Measurements from ENCODE around the gene MAN1A1.
A peak's percentile ranks its signal among the peaks of the same experiment; 100 is the strongest.
"Not testable (repeated sequence)": the region's sequence is repeated elsewhere in the genome, so short reads cannot be mapped to it uniquely, and the experiment has no call there.

MAN1A1 gene

DNA sequence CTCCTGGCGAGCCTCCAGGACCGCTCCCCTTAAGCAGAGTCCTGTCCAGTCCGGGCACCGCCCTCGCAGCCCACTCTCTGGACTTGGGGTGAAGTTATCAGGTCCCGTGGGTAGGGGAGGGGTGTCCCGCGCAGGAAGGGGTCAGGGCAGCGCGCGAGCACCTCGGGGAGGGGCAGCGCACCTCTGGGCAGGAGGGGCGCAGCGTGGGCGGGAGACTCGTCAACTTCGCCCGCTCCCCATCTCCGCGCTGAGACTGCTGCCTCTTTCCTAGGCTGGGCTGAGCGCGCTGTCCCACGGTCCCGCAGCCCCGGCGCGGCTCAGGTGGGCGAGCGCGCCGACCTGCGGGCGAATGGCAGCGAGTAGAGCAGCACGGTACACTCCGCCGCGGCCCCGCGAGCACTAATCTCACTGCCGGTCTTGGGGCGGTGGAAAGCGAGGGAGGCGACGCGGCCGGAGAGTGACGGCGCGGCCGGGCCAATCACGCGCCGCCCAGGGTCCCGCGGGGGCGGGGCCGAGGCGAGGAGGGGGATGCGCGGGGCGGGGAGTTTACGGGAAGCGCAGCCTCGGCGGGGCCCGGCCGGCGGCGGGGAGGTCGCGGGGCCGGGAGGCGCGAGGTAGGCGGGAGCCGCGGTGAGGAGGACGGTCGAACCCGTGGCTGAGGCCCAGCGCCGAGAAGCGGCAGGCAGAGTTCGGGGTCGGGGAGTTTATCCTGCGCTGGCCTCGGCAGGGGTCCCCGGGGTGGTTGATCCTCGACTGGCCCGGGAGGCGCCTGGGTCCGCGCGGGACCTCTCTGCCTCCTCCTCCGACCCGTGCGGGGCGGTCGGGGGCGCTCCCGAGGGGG is at the start of gene MAN1A1:
TSS of gene MAN1A1 (minus strand) at position 401 of the 841 bp plus-strand sequence. CDS start 696 bp downstream, outside the sequence.
- DNase-seq (ENCODE audit: low read depth in 1 of 2, low spot score in 1 of 2): peak; percentile 71 to 84

DNA sequence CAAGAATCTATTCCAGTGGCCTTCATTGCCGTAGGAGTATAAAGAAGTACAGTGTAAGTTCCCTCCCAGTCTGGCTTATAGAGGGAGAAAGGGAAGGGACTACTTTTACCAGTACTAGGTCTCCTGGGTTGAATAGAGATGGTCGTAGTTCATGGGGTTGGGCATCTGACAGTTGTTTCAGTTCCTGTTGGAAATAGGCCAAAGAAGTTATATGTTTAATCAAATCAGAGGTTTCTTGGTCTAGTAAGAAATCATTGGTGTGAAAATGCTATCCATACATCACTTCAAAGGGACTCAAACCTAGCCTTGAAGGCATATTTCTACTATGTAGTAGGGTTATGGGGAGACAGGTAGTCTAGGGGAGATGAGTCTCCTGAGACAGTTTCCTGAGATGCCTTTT is 45.6 kb upstream of the MAN1A1 start:
- DNase-seq (ENCODE audit: low read depth in 1 of 2, low spot score in 1 of 2): no peak

DNA sequence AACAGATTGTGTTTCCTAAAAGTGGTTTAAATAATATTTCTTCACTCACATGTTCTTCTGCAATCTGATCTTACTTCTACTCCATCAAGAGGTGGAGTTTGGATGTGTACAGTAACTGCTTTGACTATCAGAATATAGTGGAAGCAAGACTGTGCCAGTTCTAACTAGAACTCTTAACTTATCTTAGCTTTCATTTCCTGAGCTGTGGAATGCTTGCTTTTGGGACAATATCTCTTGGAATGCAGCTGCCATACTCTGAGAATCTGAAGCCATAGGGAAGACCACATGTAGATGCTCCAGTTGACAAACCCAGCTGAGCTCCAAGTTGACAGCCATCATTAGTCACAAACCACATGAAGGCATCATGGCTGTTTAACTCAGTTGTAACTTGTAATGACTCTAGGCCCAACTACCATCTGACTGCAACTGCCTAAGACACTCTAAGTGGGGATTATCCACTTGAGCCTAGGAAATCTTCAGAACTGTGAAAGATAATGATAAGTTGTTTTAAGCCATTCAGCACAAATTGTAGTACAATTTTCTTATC is 40.8 kb upstream of the MAN1A1 start:
- DNase-seq (ENCODE audit: low read depth in 1 of 2, low spot score in 1 of 2): no peak

DNA sequence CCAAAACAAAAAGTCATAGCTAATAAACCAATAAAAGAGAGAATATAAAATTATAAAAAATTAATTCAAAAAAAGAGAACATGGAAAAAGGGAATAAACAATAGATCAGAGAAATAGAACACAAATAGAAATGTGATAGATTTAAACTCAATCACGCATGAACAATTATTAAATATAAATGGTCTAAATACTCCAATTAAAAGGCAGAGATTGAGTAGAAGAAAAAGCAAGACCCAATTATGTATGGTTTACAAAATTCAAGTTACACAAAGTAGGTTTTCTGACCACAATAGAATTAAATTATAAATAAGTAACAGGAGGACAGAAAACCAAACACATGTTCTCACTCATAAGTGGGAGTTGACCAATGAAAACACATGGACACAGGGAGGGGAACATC is 36.4 kb upstream of the MAN1A1 start:
- DNase-seq (ENCODE audit: low read depth in 1 of 2, low spot score in 1 of 2): no peak

DNA sequence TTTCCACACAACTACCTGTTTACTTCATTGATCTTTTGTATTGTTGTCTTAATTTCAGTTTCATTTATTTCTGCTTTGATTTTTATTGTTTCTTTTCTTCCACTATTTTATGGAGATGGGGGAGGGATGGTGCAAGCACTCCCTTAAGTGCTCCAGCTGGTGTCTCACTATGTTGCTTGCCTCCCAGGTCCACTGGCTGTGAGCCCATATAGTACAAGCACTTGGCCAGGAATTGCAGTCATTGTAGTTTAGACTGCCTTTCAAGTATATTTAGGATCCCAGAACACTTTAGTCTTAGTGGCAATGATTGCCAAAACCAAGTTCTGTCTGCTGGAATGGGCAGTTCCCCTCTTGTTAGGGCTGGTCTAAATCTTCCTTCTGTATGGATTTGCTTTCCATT is 34.9 kb upstream of the MAN1A1 start:
- no peak for DNase-seq (ENCODE audit: low read depth in 1 of 2, low spot score in 1 of 2)

DNA sequence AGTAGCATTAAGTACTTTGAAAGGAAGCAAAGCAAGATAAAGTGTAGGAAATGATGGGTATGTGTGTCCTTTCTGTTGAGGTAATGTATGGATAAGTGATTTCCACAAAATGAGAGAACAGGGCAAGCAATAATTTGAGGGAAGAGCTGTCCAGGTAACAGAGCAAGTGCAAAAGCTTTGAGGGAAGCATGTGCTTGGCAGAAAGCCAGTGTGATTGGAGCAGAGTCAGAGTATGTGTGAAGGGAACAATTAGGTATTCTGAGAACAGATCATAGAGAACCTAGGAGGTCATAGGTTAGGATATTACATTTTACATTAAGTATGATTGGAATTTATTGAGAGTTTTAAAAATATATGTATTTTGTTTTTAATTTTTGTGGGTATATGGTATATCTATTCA is 30.2 kb upstream of the MAN1A1 start:
- no peak for DNase-seq (ENCODE audit: low read depth in 1 of 2, low spot score in 1 of 2)

DNA sequence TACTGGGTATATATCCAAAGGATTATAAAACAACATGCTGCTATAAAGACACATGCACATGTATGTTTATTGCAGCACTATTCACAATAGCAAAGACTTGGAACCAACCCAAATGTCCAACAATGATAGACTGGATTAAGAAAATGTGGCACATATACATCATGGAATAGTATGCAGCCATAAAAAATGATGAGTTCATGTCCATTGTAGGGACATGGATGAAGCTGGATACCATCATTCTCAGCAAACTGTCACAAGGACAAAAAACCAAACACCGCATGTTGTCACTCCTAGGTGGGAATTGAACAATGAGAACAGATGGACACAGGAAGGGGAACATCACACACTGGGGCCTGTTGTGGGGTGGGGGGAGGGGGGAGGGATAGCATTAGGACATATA is 27.5 kb upstream of the MAN1A1 start:
- DNase-seq (ENCODE audit: low read depth in 1 of 2, low spot score in 1 of 2): not testable (repeated sequence)

DNA sequence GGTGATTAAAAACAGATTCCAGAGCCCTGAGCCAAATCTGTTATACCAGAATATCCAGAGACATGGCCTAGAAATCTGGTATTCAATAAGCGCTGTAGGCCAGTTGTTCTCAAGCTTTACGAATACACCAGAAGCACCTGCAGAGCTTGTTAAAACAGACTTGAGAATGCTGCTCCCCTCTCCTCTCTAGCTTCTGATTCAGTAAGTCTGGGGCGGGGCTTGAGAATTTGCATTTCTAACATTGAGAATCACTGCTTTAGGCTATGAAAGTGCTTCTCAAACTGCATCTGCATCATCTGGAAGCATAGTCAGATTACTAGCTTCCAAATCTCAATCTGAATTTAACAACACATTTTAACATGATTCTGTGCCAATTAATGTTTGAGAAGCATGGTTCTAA is 20.5 kb upstream of the MAN1A1 start:
- no peak for DNase-seq (ENCODE audit: low read depth in 1 of 2, low spot score in 1 of 2)

DNA sequence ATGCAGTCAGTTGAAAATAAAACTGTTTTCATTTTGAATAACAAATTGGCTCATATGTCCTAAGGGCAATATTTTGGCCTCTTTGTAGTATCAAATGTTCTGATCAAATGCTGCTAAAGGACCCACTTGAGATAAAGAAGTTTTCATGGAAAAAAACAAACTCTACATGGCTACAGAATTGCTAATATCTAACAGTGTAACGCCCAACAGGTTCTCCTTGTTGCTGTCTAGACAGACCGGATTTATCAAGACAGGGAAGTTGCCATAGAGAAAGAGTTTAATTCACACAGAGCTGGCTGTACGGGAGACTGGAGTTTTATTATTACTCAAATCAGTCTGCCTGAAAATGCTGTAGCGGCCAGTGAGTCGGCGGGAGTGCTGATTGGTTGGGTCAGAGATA is 19.4 kb upstream of the MAN1A1 start:
- no peak for DNase-seq (ENCODE audit: low read depth in 1 of 2, low spot score in 1 of 2)

DNA sequence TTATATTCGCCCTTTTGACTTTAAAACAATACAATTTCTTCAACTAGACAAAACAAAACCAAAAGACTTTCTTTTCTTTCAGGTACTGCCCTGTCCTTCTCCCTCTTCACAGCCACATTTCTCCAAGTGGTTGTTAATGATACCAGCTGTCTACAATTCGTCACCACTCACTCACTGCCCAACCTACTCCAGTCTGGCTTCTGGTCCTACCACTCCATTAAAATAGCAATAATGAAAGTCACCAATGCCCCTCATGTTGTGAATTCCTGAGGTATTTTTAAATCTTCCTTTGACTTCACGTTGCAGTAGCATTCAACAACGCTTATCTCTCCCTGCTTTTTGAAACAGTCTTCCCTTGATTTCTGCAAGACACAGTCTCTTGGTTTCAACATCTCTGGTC is 11.6 kb upstream of the MAN1A1 start:
- DNase-seq (ENCODE audit: low read depth in 1 of 2, low spot score in 1 of 2): no peak

DNA sequence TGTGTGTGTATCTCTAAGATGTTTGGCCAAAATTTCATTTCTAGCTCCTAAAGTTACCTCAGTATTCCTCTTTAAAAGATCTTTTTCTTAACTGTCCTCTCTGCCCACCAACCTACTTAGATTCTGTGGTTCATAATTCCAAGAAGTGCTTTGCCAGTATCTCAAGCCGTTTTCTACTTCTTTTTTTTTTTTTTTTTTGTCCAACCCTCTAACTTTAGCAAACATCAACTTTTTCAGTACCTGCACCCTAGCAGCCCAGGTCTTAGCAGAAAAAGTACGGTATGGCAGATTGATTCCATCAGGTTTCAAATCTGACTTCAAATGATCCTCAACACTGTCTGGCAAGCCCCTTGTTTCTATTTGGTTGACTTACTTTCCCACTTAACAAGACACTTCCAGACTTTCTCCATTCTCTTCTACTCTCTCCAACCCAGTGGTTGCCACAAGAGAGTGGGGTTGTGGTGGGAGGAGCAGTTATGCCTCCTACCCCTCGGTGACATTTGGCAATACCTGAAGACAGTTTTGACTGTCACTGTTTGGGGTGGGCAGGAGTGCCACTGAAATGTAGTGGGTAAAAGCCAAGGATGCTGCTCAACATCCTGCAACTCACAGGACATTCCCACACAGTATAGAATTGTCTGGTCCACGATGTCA is 10.8 kb upstream of the MAN1A1 start:
- no peak for DNase-seq (ENCODE audit: low read depth in 1 of 2, low spot score in 1 of 2)

DNA sequence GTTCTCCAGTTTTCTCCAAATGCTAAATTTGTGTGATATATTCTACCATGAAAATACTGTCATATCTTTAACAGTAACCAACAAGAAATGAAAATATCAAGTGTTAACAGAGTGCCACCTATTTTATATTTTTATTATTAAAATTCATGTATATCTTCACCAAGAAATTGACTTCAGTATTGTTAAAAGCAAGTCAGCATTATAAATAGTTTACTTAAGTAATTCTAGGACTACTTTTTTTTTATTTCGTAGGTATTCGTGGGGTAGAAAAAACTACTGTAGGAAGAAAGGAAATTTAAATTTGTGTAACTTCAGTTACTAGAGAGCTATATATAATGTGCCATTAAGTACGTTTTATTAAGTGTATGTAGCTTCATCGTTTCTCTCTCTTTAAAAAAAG is 6.3 kb upstream of the MAN1A1 start:
- DNase-seq (ENCODE audit: low read depth in 1 of 2, low spot score in 1 of 2): no peak

DNA sequence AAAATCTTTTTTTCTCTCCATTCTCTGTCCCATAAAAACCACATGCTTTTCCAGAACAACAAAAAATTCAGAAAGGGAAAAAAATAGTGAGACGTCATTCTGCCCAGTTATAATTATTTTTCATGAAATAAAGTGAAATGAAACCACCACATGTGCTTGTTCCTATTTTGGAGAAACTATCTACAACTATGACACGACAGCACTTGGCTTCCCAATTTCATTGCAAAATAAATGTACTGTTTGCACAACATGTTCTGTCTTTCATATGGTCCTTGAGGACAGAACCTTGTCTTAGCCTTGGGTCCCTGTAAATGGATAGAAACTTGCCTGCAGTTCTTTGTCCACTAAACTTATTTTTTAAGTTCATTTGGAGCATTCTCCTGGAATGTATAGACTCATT is 5.6 kb upstream of the MAN1A1 start:
- DNase-seq (ENCODE audit: low read depth in 1 of 2, low spot score in 1 of 2): no peak

DNA sequence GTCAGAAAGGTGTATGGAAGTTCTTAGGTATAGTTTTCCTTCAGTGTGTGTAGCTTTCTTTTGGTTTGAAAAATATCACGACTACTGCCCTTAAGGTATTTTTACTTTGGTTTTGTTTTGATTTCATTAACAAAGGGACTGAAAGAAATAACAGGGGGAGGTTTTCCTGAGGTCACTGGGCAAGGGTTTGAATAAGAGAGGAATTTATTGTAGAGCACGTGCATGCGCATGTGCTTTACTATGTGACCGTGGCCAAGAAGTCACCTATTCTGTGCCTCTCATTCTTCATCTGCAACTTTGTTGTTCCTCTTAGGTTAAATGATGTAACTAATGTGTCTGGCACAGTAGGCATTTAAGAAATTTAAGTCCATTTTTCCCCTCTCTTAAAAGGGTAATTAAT is 4.1 kb upstream of the MAN1A1 start:
- DNase-seq (ENCODE audit: low read depth in 1 of 2, low spot score in 1 of 2): no peak

DNA sequence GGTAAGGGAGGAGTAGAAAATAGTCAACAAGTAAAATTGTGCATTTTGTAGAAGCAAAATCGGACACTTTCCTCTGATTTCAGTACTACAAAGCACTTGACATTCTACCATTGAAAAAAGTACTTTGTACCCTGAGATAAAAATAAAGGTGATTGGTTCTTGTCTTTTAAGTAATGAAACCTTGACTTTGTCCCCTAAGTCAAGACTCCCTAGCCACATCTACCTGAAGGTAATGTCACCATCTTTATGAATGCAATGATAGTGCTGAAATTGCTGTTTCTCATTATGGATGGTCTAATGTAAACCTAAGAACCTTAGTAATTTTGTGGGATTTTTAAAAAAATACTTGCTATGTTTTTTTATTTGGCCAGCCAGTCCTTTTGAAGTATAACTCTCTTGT is 2.4 kb upstream of the MAN1A1 start:
- no peak for DNase-seq (ENCODE audit: low read depth in 1 of 2, low spot score in 1 of 2)

DNA sequence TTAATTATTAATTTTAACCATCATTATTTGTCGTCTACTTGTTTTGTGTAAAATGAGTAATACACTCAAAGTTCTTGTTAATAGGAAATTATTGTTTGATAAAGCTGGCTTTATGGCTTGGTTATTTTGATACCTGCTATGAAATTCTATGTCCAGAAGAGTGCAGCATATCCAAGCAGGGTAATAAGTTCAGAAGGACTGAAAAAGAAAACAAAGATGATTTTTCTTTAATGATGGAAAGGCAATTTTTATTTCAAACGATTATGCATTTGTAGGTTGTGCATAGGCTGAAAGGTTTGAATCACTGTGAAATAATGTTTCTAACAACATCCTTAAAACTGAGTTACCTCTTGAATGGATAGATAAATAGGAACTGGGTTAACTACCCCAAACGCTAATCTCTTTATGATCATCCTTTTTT is 1.4 kb upstream of the MAN1A1 start:
- DNase-seq (ENCODE audit: low read depth in 1 of 2, low spot score in 1 of 2): no peak

DNA sequence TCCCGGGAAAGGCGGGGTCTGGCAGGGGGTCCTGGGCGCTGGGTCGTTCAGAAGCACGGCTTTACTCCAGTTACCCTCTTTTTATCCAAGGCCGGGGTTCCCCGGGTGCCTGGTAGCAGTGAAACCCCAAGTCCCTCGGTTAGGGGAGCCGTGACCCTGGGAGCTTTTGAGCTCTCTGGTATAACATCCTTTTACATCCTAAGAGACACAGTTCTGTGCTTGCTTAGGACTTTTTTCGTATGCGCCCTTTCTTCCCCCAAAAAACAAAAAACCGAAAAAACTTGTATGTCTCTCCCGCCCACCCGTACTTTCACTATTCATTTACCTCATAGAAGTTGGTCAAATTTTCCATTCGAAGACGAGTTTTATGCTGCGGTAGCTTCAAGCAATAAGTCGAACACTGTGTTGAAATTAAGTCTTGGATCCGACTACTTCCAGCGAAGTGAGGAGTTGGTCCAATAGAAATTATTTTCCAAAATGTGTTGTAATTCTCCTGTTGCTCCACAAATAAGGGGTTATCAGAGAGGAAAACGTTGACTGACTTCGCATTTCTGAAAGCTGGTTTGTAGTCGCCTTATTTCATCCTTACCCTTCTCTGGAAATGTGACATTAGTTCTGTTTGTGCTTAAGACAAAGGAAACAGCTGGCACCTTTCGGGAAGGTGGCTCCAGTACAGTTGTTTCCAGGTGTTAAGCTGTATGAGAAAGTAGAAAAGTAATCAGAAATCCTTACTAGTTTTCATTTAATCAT is 816 bp upstream of the MAN1A1 start:
- peak in 1 of 2 donors; percentile 13 for DNase-seq (ENCODE audit: low read depth in 1 of 2, low spot score in 1 of 2)

DNA sequence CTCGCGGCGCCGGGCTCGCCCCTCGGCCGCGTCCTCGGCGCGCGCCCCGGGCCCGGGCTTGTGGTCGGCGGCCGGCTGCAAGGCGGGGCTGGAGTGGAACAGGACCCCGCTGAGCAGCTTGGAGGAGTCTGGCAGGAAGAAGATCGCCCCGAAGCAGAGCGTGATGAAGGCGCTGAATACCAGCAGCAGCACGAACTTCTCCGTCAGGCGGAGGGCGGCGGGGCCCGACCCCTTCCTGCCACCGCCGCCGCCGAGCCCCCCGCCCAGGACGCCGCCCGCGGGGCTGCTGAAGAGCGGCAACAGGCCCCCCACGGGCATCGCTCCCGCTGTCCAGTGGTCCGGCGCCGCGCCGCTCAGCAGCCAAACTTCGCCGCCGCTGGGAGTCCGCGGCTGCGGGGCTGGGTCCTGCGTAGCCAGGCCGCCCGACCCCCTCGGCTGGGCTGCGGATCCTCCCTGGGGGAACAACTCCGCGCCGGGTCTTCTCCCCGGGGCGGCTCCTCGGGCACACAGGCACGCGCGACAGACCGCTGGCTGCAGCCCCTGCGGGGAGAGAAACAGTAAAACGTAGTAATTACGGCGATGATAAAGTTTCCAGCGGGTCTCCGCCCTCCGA is 707 bp downstream of the MAN1A1 start:
- peak in 1 of 2 donors; percentile 13 for DNase-seq (ENCODE audit: low read depth in 1 of 2, low spot score in 1 of 2)

DNA sequence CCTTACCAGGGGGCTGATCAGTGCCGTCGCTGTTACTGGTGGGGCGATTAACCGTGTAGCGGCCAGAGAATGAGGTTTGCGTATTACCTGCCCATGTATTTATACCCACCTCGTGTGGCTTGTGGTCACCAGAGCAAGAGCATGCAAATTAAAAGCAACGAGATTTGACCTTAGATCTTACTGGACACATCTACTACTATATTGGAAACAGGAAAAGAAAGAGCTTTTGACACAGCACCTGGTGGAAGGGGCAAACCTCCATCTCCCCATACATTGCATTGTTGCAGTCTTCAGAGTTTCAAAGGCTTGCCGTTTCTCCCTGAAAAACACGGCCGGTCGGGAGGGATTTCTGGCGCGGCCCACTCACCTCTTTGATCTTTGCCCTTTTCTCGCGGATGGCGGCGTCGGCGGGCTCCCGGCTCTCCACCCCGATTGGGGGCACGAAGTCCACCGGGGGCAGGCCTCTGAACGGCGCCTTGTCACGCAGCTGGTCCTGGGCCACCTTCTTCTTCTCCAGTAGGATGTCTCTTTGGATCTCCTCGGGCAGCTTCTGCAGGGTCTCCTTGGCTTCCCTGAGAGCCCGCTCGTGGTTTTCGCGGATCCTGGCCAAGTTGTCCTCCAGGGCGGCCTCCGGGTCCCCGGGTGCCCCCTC is 1.3 kb downstream of the MAN1A1 start:
- peak in 1 of 2 donors; percentile 22 for DNase-seq (ENCODE audit: low read depth in 1 of 2, low spot score in 1 of 2)

DNA sequence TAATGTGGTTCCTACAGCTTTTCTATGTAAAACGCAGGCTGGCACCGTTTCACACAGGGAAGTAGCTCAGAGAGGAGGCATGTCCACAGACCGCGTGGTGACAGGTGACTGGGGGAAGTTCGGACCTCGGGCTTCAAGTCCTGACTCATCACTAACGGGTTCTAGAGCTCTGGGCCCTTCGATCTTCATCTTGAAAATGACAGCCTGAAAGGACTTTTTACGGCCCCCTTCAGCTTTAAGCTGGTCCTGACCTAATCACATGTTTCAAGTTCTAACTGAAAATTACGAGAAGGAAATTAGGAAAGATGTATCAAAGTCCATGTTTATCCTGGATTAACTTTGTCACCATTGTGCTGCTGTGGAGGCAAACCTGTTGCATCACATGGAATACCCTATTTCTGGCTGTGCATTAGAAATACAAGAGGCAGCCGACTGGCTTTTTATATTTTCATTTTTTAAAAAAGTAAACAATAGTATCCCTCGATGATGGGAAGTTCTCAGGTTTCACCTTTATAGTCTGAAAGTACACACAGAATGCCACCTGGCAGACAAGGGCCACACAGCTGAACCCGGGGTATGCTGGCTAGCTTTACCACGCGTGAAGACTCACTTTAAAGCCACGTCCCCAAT is 2.0 kb downstream of the MAN1A1 start:
- peak in 1 of 2 donors; percentile 8 for DNase-seq (ENCODE audit: low read depth in 1 of 2, low spot score in 1 of 2)
